ENCODE data around the gene GIGYF2.

DNA sequence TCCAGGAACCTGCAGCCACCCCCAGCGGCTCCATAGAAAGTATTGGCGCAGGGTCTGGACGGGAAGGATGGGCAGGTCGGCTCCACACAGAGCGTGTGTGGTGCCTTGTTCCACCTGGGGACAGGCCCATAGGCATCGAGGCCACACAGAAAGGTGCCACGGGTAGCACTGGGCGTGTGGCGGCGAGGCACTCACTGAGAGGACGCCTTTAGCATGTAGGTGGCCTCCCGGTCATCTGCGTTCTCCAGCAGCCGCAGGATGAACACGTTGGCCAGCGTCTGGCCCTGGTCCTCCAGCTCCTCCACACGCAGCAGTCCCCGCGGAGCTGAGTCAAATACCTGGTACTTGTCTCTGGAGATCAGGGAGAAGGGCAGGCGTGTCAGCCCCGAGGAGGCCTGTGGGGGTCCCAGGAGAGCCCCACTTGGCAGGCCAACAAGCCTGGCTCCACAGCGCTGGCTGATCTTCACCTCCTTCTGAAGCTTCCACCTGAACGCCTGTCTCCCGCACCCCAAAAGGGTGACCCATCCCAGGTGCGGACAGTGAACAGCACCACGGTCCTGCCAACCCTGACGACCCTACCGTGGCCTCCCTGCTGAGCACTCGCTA lies 186.1 kb downstream of the GIGYF2 start:
- TF ChIP-seq, protein P1, sequence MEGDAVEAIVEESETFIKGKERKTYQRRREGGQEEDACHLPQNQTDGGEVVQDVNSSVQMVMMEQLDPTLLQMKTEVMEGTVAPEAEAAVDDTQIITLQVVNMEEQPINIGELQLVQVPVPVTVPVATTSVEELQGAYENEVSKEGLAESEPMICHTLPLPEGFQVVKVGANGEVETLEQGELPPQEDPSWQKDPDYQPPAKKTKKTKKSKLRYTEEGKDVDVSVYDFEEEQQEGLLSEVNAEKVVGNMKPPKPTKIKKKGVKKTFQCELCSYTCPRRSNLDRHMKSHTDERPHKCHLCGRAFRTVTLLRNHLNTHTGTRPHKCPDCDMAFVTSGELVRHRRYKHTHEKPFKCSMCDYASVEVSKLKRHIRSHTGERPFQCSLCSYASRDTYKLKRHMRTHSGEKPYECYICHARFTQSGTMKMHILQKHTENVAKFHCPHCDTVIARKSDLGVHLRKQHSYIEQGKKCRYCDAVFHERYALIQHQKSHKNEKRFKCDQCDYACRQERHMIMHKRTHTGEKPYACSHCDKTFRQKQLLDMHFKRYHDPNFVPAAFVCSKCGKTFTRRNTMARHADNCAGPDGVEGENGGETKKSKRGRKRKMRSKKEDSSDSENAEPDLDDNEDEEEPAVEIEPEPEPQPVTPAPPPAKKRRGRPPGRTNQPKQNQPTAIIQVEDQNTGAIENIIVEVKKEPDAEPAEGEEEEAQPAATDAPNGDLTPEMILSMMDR (IDR thresholded peaks at IDR 0.05 in 2 of 3, conservative IDR thresholded peaks at IDR 0.05 in 1 of 3; ENCODE audit: borderline replicate concordance in 1 of 3, insufficient read depth in 1 of 3, low read depth in 2 of 3, low read length in 2 of 3): no peak
- TF ChIP-seq RAD21 (IDR thresholded peaks at IDR 0.05; ENCODE audit: low read depth) (no peak), POLR2A (IDR thresholded peaks at IDR 0.05; ENCODE audit: borderline replicate concordance, extremely low read depth, insufficient read depth, insufficient read length) (no peak), POLR2AphosphoS5 (IDR thresholded peaks at IDR 0.05; ENCODE audit: low read depth, low read length) (no peak), SP1 (IDR thresholded peaks at IDR 0.05; ENCODE audit: low read depth) (no peak)

Data from HCT116 (cell line).